ENCODE measurements around the gene DERL2.
A peak's percentile ranks its signal among the peaks of the same experiment; 100 is the strongest.

The DERL2 gene

DNA sequence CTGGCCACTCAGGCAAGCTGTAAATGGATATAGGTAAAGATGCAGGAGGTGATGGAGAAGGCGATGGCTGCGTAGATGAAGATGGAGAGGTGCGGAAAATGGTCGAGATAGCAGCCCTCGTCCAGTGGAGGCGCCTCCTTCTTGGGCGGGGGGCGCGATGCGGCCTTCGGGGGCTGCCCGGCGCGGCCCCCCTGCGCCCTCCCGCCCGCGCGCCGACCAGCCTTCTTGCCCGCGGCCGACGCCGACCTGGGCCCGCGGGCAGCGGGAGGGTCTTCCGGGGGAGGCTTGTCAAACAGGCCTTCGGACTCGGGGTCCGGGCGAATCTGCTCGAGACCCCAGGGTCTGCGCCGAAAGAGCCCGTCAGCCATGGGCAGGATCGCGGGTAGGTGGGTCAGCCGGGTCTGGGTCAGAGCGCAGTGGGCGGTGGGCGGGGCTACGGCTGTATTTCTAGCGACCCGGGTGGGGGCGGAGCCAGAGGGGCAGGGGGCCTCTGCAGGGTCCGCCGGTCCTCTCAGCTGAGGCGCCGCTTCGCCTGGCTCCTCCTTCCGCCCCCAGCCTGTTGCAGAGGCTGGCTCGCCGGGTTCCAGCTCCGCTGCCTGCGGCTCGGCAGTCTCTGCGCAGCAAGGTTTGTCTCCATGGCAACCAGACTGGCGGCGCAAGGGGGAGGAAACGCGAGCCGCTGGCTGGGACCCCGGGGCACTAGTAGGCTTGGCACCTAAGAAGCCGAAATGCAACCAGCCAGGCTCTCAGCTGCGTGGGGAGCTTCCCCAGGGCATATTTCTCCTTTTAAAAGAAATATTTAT is 14.8 kb upstream of the DERL2 start:
- no peak for DNase-seq

DNA sequence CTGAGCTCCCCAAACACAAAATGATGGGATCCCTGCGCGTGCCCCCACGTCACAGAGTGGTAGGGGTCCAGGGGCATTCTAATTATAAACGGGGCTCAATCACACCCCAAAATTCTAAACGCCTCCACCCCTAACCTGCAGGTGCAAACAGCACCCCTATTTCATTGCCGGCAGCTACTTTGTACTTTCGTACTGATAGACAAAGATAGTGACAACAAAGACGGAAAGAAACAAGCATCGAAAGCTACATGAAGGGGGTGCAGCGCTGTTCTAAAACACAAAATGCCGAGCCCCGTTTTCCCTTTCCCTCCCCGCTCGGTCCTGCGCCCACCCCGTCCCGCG is 14.2 kb upstream of the DERL2 start:
- no peak for DNase-seq

DNA sequence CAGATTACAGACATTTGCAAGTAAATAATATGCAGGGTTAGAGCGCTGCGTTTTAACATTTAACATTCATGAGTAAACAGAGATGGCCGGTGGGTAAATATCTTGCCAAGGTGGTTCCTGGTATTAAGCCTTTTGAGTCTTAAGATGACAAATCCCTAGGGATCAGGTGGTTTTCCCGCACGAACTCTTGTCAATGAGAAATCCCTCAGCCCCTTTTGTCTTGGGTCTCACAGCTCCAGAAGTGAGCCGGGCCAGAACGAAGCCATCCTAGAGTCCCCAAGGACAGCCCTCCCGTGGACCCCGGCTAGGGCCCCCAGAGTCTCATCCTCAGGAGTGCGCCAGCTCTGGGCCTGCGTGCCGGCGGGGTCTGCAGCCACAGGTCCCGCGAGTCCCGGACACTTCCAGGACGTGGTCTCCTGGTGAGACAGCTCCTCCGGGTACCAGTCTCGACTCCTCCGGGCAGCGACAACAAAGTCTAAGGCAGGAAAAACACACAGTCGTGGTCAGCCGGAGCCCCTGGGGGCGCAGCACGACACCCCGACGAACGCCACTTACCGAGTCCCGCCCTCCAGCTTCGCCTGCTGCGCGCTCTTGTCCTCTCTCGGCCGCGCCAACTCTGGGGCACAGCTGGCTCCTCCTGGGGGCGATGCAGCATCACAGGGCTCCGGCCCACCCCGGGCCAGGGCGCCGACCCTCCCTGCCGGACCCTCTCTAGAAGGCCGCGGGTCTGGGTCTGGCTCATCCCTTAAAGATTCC is 13.7 kb upstream of the DERL2 start:
- DNase-seq = no peak

DNA sequence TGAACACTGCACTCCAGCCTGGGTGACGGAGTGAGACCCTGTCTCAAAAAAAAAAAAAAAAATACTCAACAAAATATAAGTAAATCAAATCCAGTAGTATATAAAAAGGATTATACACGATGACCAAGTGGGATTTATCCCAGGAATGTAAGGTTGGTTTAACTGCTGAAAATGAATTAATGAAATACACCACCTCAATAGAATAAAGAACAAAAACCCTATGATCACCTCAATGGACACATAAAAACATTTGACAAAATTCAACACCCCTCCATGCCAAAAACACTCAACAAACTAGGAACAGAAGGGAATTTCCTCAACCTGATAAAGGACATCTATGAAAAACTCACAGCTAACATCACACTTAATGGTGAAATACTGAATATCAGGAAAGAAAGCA is 7.0 kb upstream of the DERL2 start:
- no peak for DNase-seq

DNA sequence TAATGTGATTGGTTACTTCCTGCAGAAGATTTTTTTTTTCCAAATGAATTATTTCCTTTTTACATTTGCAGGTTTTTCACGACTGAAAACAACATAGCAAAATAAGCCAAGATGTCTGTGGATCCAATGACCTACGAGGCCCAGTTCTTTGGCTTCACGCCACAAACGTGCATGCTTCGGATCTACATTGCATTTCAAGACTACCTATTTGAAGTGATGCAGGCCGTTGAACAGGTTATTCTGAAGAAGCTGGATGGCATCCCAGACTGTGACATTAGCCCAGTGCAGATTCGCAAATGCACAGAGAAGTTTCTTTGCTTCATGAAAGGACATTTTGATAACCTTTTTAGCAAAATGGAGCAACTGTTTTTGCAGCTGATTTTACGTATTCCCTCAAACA is 2.8 kb upstream of the DERL2 start:
- DNase-seq = no peak

DNA sequence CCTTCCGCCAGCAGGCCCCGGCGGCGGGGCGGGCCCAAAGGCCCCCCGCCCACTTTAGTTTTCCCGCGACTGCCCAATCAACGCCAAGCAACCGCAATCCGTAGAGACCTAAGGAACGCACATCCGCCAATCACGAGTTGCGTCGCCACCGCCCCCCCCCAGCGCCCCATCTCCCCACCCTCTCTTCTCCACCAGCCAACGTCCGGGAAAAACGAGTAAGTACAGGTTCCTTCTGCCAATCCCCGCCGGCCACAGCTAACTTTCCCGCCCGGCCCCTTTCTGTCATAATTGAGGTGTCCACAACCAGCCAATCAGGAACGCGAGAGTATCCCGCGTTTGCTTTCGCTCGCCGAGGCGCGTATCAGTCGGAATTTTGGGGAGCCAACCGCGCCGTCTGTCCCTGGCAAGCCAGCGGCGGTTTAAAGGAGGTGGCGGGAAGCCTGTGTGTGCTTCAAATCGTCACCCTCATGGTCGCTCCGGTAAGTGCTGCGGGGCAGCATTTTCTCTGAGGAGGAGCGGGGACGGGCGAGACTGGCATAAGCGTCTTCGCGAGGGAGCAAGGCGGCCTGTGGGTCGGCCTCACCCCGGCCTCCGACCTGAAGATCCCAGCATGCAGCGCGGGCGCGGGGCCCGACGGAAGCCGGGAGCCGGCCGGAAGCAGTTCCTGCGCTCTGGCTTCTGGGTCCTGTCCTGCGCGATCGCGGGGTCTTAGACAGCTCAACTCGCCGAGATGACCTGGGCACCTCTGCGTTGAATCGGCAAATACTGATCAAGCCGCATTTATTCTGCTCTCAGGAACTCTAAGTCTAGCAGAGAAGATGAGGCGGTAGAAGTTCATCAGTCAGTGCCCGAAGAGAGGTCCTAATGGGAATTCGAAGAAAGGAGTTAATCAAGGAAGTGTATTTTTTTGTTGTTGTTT is 487 bp upstream of the DERL2 start, which contains the start of gene MIS12:
Gene MIS12, plus strand, starts transcription at position 361 of the 919 bp plus-strand sequence. CDS start 2,297 bp downstream, outside the sequence.
- DNase-seq = peak; percentile 93

DNA sequence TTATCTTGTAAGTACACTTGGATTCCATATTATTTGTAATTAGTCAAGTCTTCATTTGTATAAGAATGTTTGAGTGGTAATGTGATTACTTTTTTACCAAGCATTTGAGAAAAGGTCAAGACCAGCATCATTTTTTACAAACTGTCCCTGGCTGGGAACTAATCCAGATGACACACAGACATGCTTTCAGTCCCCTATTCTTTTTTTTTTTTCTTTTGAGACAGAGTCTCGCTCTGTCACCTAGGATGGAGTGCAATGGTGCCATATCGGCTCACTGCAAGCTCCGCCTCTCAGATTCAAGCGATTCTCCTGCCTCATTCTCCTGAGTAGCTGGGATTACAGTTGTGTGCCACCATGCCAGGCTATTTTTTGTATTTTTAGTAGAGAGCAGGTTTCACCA is 4.5 kb downstream of the DERL2 start:
- DNase-seq = no peak

DNA sequence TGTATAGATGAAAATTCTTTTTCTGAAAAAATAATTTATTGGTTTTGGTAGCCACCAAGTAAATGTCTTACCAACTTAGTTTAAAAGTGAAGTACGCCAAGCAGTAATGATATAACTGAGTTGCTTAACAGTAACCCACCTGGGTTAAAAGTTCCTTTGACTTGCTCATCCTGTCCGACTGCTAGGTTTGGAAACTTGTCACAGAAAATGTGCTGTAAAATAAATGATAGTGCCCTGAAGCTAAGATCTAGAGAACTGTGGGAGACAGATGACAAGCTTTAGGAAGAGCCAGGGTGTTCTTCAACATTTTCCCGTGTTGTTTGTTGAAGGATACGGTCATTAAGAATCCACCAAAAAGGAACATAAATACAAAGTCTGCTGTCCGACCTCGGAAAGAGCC is 5.0 kb downstream of the DERL2 start:
- no peak for DNase-seq

DNA sequence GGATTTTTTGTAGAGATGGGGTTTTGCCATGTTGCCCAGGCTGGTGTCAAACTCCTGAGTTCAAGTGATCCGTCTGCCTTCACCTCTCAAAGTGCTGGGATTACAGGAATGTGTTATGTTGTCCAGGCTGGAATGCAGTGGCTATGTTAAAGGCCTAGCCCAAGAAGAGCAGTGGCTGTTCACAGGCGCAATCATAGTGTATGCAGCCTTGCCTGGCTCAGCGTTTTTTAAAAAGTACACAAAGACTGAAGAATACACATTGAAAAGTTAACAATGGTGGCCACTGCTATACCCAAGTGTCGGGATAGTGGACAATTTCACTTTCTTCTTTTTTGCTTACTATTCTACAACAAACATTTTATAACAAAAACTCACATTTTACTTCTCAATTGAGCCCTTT is 7.0 kb downstream of the DERL2 start:
- DNase-seq = no peak

DNA sequence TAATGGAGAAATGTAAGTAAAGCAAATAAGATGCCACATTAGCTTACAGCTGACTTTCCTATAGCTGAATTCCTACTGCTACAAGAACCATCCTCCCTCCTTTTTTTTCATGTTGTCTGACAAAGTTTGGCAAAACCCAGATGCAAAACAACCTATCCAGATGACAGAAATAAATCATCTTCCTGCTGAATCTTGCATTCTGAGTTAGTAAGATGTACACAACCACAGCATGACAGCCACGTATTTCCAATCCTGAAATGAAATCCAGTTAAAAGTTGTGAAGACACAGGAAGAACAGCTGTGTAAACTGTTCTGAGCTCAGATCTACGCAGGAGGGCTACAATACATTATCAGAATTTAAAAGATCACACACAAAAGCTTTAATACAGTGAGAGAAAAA is 12.1 kb downstream of the DERL2 start:
- DNase-seq = no peak

DNA sequence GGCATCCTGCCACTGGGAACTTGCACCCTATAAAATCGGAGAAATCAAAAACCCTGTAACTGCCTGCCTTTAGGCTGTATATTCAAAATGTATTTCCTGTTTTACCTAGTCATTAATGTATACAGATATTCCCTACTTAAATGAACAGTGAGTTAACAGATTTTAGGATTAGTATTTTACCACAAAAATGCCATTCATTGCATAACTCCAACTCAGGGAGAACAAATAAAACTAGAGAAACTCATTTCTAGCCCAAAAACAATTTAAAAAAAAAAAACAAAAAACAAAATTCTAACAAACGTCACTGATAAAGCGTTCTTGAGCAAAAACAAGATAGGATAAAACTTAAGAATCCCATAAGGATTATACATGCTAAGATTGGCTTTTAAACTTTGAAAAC is 13.5 kb downstream of the DERL2 start:
- no peak for DNase-seq

DNA sequence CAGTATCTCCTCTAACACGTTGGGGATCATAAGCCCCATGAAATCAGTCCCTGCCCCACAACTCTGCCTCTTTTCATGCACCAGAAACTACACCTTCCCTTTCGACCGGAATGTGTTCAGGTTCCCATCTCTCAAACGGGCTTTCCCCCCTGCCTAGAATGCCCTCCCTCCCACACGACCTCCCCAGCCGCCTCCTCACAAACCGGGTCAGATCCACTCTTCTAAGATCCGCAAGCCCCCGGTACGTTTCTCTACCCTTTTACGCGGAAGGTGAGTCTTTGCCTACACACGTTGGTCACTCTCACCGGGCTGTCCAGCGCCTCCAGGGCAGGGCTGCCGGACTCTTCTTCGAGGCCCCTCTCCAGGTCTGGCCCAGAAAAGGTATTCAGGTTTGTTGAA is 17.9 kb downstream of the DERL2 start:
- DNase-seq = no peak

DNA sequence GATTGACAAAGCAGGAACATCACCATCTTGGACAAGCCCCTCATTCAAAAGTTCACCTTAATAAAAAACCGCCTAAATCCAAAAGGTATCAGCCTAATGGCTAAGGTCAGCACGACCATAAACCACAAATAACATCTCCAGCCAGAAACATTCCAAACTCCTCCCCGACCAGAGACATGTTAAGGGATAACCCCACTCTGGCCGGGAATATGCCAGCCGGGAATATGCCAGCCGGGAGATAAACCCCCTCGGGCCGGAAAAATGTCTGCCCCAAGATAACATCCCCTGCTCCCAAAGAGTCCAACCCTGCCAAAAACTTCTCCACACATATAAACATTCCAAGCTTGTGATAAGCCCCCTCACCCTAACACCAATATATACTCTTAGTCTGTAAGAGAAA is 18.6 kb downstream of the DERL2 start:
- DNase-seq = no peak

DNA sequence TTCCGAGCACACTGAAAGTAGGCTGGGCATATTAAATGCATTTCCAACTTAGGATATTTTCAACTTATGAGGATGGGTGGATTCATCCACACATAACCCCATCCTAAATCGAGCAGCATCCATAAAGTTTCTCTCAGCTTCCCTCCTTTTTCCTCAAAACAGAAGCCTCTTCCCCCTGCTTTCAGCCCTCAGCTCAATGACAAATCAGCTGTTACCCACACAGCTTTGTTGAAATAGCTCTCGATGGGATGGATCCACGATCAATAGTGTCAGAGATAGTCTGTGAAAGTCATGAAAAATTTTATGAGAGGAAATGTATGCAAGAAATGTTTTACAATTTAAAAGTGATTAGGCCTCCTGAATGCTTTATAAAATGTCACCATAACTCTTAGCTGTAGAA is 19.7 kb downstream of the DERL2 start:
- no peak for DNase-seq

DNA sequence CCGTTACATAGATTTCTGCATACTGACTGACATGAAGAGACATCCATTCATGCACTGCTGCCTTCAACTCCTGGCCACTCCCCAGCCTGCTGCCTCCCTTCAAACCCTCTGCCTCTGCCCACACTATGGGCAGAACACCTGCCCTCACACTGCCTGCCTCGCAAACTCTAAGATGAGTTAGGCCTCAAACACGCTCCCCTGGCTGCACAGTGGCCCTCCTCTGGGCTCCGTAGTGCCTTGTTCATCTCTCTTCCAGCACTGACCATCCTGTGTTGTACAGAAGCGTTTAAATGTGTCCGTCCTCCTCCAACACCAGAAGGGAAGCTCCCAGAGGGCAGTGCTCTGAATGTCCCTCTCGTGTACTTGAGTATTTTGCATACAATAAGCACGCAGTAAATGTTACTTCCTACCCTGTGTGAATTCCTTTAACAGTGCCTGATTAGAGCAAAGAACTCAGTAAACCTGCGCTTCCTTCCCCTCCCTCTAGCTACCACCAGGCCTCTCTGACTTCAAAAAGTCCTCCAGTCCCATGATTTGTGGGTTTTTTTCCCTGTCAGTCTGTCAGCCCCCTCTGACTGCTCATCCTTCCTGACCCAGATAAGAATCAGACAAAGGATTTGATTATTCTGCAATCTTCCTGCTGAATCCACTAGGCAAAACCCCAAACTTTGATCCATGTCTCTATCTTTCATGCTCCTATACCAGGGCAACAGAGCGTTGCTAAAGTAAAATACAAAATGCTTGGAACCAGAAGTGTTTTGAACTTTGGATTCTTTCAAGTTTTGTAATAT is 21.1 kb downstream of the DERL2 start:
- DNase-seq = no peak

DNA sequence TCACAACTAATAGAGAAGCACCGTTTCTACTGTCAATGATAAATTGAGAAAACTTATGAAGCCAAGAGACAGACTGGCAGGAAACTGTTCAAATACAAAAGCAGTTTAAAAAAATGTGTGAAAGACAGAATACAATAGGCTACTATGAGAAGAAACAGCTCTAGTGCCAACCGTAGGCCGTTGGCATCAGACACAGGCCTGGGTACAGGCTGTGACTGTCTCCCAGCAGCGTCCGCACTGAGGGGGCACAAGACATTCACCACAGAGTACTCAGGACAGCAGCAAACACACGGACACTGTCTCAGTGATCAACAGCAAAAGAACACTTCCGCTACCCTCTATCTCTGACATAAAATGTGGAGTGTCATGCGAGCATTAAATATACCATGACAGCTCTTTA is 39.2 kb downstream of the DERL2 start:
- no peak for DNase-seq

DNA sequence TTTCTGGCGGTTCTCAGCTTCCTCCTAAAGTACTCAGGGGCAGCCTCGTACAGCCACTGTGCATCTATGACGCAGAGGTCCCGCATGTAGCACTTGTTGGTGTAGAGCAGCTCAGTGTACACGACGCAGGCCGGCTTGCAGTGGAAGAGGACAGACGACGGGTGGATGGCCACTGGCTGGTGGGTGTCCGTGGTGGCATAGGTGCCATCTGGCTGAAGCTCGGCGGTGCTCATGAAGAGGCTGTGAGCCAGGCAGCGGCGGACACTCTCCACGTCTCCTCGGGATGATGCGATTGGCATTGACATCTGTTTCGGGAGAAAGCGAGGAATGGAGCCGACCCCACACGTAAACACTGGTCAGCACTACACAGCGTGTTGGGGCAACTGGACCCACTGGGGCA is 41.8 kb downstream of the DERL2 start:
- no peak for DNase-seq

DNA sequence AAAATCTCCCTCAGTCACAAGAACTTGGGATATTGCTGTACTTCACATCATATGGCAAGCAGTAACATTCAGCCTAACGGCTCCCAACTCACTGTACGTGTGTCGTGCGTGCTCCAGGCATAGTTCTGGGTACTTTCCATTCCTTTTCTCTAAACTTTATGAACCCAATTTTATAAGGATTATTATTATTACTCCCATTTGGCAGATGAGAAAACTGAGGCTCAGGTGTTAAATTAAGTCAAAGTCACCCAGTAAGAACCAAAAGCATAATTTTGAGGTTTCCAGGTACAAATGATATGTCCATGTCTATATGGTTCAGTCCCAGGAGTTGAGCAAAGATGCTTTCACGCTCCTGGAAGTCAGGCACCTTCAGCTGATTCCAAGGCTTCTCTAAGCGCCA is 42.2 kb downstream of the DERL2 start:
- no peak for DNase-seq

DNA sequence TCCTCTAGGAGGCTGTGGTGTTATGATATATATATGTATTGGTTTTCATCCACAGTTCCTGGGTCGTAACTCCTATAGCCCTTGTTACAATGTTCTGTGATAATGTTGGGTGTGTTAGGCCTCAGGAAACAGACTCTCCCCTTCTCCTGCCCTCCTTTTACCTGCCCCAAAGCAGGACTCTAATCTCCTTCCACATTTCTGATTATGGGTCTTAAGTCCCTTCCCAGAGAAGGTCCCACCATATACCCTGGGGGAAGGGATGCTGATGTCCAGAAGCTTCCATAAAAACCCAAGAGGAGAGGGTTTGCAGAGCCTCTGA is 46.6 kb downstream of the DERL2 start:
- DNase-seq = no peak

DNA sequence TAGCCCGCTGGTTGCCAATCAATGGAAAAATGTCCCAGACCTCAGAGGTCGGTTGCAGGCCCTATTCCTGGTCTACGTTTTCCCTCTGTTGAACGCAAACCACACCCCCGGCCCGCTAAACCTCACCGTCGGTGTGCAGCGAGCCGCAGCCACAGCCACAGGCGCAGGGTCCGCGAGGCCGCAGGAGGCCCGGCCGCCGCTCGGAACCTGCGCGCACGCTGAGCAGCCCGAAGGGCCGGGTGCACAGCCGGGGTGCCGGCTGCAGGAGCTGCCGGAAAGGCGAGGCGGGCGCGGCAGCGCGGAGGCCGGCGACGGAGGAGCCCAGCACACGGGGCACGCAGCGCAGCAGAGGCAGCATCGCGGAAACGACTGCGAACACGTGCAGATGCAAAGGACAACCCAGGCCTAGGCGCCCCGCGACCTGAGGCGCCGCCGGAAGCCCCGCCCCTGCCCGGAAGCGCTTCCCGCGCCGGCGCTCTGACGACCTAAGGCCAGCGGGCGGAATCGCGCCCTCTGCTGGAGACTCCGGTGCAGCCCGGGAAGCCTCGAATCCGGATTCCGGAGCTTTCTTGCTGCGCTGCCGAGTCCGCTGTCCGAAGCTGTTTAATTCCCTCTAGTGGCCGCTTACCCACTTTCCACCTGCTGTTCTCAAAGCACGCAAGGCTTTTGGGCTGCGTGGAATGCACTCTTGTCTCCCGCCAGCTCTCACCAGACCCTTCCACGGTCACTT is 47.1 kb downstream of the DERL2 start, which contains the start of gene C1QBP:
Gene C1QBP, minus strand, starts transcription at position 440 of the 730 bp plus-strand sequence. Its CDS starts 82 bp downstream, at position 358.
- peak; percentile 60 for DNase-seq

DNA sequence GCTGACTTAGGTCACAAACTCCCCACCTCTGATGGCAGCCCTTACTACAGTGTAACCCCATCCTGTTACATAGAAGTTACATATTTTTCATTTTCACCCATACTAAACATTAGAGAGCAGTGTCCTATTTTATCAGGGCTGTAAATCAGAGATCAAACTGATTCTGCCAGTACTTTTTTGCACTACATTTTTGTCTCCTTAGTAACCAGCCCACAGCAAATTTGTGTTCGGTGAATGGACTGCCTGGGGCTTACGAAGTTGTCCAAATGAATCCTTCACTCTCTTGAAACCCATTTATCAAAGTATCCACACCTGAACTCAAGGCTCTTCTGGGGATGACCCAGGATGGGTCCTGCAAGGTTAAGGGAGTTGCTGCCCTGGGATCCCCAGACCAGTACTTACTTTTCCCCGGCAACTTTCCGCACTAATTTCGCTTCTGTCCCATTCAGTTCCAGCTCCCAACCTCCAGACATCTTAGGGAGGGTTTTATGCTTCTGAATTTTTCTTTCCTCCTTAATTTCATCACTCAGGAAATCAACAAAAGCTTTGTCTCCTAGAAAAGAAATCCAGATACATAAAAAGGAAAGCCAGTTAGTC is 48.2 kb downstream of the DERL2 start:
- DNase-seq = no peak

All from DMS153 (cell line).